ENCODE measurements around the gene CNTNAP5.

Gene CNTNAP5

GRCh38 chr2:124025171-124025580 lies at the start of gene CNTNAP5:
TSS of gene CNTNAP5 (plus strand) at chr2:124025287. CDS start at chr2:124025651, 364 bp downstream.
- Mint-ChIP-seq H3K4me1 (ENCODE audit: low read depth) (no peaks in the 10 kb centered on the region), H3K9me3 (no peaks in the 10 kb centered on the region), H3K36me3 (ENCODE audit: low read depth) (no peaks in the 10 kb centered on the region), H3K4me3 (no peak within 1 kb of the TSS), H3K27ac (no peak within 1 kb of the TSS), H3K27me3 (peaks cover 53% of the 10 kb centered on the region)

- H3K27ac Mint-ChIP-seq: no peak overlapping the region
- H3K9me3 Mint-ChIP-seq: peaks cover 22% of the 10 kb centered on the region
Observed at GRCh38 chr2:123976054-123976648, 48.9 kb upstream of the CNTNAP5 start.

GRCh38 chr2:123993728-123994323 lies 31.3 kb upstream of the CNTNAP5 start:
- Mint-ChIP-seq H3K36me3 (ENCODE audit: low read depth) (no peaks in the 10 kb centered on the region), H3K4me3 (no peak overlapping the region), H3K9me3 (peaks cover 11% of the 10 kb centered on the region), H3K27me3 (no peaks in the 10 kb centered on the region), H3K4me1 (ENCODE audit: low read depth) (no peaks in the 10 kb centered on the region), H3K27ac (no peak overlapping the region)

More at GRCh38 chr2:123976054-123976648, 48.9 kb upstream of the CNTNAP5 start:
- Mint-ChIP-seq H3K4me3 (no peak overlapping the region), H3K36me3 (ENCODE audit: low read depth) (no peaks in the 10 kb centered on the region), H3K4me1 (ENCODE audit: low read depth) (no peaks in the 10 kb centered on the region), H3K27me3 (no peaks in the 10 kb centered on the region)

- H3K36me3 Mint-ChIP-seq (ENCODE audit: low read depth): no peaks in the 10 kb centered on the region
- H3K4me1 Mint-ChIP-seq (ENCODE audit: low read depth): no peaks in the 10 kb centered on the region
- no peak overlapping the region for H3K4me3 Mint-ChIP-seq
- H3K27me3 Mint-ChIP-seq: no peaks in the 10 kb centered on the region
- no peak overlapping the region for H3K27ac Mint-ChIP-seq
- peaks cover 5% of the 10 kb centered on the region for H3K9me3 Mint-ChIP-seq
Observed at GRCh38 chr2:123999681-124000080, 25.4 kb upstream of the CNTNAP5 start.

- Mint-ChIP-seq H3K27me3 (no peaks in the 10 kb centered on the region), H3K36me3 (ENCODE audit: low read depth) (no peaks in the 10 kb centered on the region), H3K4me1 (ENCODE audit: low read depth) (no peaks in the 10 kb centered on the region), H3K27ac (no peak overlapping the region), H3K9me3 (no peaks in the 10 kb centered on the region), H3K4me3 (no peak overlapping the region)
Observed at GRCh38 chr2:124001696-124002430, 23.2 kb upstream of the CNTNAP5 start.

- H3K36me3 Mint-ChIP-seq (ENCODE audit: low read depth): no peaks in the 10 kb centered on the region
- no peaks in the 10 kb centered on the region for H3K9me3 Mint-ChIP-seq
- H3K4me1 Mint-ChIP-seq (ENCODE audit: low read depth): no peaks in the 10 kb centered on the region
- H3K27me3 Mint-ChIP-seq: peaks cover 17% of the 10 kb centered on the region
- H3K27ac Mint-ChIP-seq: no peak overlapping the region
- no peak overlapping the region for H3K4me3 Mint-ChIP-seq
Observed at GRCh38 chr2:124018890-124019289, 6.2 kb upstream of the CNTNAP5 start.

GRCh38 chr2:124024561-124025170 lies 421 bp upstream of the CNTNAP5 start:
- Mint-ChIP-seq H3K27me3 (peaks cover 53% of the 10 kb centered on the region), H3K27ac (no peak overlapping the region), H3K4me3 (no peak overlapping the region), H3K9me3 (no peaks in the 10 kb centered on the region), H3K36me3 (ENCODE audit: low read depth) (no peaks in the 10 kb centered on the region), H3K4me1 (ENCODE audit: low read depth) (no peaks in the 10 kb centered on the region)

- Mint-ChIP-seq H3K36me3 (ENCODE audit: low read depth) (no peaks in the 10 kb centered on the region), H3K9me3 (peaks cover 2% of the 10 kb centered on the region), H3K27ac (no peak overlapping the region), H3K4me3 (no peak overlapping the region), H3K27me3 (peaks cover 53% of the 10 kb centered on the region), H3K4me1 (ENCODE audit: low read depth) (no peaks in the 10 kb centered on the region)
Observed at GRCh38 chr2:124025891-124026434, 876 bp downstream of the CNTNAP5 start.

GRCh38 chr2:124026503-124026902 lies 1.4 kb downstream of the CNTNAP5 start:
- Mint-ChIP-seq H3K36me3 (ENCODE audit: low read depth) (no peaks in the 10 kb centered on the region), H3K9me3 (peaks cover 4% of the 10 kb centered on the region), H3K4me1 (ENCODE audit: low read depth) (no peaks in the 10 kb centered on the region), H3K4me3 (no peak overlapping the region), H3K27me3 (peaks cover 50% of the 10 kb centered on the region), H3K27ac (no peak overlapping the region)

- peaks cover 53% of the 10 kb centered on the region for H3K27me3 Mint-ChIP-seq
- H3K27ac Mint-ChIP-seq: no peak overlapping the region
- no peaks in the 10 kb centered on the region for H3K36me3 Mint-ChIP-seq (ENCODE audit: low read depth)
Observed at GRCh38 chr2:124027182-124027581, 2.1 kb downstream of the CNTNAP5 start.

GRCh38 chr2:124032799-124033198 lies 7.7 kb downstream of the CNTNAP5 start:
- H3K4me1 Mint-ChIP-seq (ENCODE audit: low read depth): no peaks in the 10 kb centered on the region
- H3K27me3 Mint-ChIP-seq: peaks cover 7% of the 10 kb centered on the region

More at GRCh38 chr2:124027182-124027581, 2.1 kb downstream of the CNTNAP5 start:
- Mint-ChIP-seq H3K9me3 (peaks cover 4% of the 10 kb centered on the region), H3K4me1 (ENCODE audit: low read depth) (no peaks in the 10 kb centered on the region), H3K4me3 (no peak overlapping the region)

GRCh38 chr2:124034265-124034664 lies 9.2 kb downstream of the CNTNAP5 start:
- Mint-ChIP-seq H3K27me3 (peaks cover 7% of the 10 kb centered on the region), H3K27ac (no peak overlapping the region), H3K9me3 (peaks cover 4% of the 10 kb centered on the region), H3K4me1 (ENCODE audit: low read depth) (no peaks in the 10 kb centered on the region), H3K36me3 (ENCODE audit: low read depth) (no peaks in the 10 kb centered on the region), H3K4me3 (no peak overlapping the region)

More at GRCh38 chr2:124032799-124033198, 7.7 kb downstream of the CNTNAP5 start:
- Mint-ChIP-seq H3K4me3 (no peak overlapping the region), H3K9me3 (peaks cover 4% of the 10 kb centered on the region), H3K27ac (no peak overlapping the region), H3K36me3 (ENCODE audit: low read depth) (no peaks in the 10 kb centered on the region)

GRCh38 chr2:124035001-124035400 lies 9.9 kb downstream of the CNTNAP5 start:
- peaks cover 4% of the 10 kb centered on the region for H3K9me3 Mint-ChIP-seq
- H3K4me3 Mint-ChIP-seq: no peak overlapping the region
- H3K4me1 Mint-ChIP-seq (ENCODE audit: low read depth): no peaks in the 10 kb centered on the region
- H3K36me3 Mint-ChIP-seq (ENCODE audit: low read depth): no peaks in the 10 kb centered on the region
- peaks cover 2% of the 10 kb centered on the region for H3K27me3 Mint-ChIP-seq
- no peak overlapping the region for H3K27ac Mint-ChIP-seq

- Mint-ChIP-seq H3K27ac (no peak overlapping the region), H3K9me3 (peaks cover 4% of the 10 kb centered on the region), H3K4me1 (ENCODE audit: low read depth) (no peaks in the 10 kb centered on the region), H3K36me3 (ENCODE audit: low read depth) (no peaks in the 10 kb centered on the region), H3K27me3 (no peaks in the 10 kb centered on the region), H3K4me3 (no peak overlapping the region)
Observed at GRCh38 chr2:124039032-124039431, 13.9 kb downstream of the CNTNAP5 start.
